ENCODE data around the gene CYP4F3.
"Not testable (repeated sequence)": the region's sequence is repeated elsewhere in the genome, so short reads cannot be mapped to it uniquely, and the experiment has no call there.

CYP4F3 gene

DNA sequence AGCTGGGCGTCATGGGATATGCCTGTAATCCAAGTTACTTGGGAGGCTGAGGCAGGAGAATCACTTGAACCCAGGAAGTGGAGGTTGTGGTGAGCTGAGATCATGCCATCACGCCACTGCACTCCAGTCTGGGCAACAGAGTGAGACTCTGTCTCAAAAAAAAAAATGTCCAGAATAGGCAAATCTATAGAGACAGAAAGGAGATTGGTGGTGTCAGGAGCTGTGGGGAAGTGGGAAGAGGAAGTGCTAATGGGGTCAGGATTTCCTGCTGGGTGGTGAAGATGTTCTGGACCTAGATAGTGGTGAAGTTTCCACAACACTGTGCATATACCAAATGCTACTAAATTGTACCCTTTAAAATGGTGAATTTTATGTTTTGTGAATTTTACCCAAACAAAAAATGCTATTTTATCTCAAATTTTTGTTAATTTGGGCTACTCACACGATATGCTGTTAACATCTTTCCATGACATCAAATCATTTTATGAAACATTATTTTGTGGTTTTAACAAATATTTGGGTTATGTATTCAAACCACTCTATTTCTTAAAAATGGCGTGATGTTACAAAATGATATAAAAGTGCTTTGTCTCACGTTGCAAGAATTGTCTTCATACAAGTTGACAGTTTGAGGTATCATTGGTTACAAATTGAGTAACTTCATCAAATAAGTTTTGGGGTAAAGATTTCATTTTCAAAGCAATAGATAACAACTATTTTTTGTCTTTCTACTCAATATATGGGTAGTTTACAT is 7.4 kb upstream of the CYP4F3 start:
- no peak for DNase-seq

DNA sequence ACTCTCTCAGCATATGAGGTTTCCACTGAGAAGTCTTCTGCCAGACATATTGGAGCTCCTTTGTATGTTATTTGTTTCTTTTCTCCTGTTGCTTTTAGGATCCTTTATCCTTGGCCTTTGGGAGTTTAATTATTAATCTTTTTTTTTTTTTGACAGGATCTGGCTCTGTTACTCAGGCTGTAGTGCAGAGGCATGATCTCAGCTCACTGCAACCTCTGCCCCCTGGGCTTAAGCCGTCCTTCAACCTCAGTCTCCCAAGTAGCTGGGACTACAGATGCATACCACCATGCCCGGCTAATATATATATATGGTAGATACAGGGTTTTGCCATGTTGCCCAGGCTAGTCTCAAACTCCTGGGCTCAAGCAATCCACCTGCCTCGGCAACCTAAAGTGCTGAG is 6.6 kb upstream of the CYP4F3 start:
- DNase-seq, result no peak

DNA sequence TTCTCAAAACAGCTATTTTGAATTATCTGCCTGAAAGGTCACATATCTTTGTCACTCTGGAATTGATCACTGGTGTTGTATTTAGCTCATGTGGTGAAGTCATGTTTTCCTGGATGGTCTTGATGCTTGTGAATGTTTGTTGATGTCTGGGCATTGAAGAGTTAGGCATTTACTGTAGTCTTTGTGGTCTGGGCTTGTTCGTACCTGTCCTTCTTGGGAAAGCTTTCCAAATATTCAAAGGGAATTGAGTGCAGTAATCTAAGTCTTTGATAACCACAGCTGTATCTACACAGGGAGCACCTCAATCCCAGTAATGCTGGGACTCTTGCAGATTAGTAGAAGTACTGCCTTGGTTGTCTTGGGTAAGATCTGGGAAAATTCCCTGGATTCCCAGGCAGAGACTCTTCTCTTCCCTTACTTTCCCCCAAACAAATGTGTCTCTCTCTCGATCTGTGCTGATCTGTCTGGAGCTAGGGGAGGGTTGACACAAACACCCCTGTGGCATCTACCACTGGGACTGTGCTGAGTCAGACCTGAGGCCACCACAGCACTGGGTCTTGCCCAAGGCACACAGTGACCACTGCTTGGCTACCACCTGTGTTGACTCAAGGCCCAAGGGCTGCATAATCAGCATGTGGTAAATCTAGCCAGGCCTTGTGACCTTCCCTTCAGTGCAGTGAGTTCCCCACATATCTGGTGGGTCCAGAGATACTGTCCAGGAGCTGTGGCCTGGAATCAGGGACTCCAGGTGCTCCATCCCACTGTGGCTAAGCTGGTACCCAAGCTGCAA is 5.5 kb upstream of the CYP4F3 start:
- DNase-seq, result no peak

DNA sequence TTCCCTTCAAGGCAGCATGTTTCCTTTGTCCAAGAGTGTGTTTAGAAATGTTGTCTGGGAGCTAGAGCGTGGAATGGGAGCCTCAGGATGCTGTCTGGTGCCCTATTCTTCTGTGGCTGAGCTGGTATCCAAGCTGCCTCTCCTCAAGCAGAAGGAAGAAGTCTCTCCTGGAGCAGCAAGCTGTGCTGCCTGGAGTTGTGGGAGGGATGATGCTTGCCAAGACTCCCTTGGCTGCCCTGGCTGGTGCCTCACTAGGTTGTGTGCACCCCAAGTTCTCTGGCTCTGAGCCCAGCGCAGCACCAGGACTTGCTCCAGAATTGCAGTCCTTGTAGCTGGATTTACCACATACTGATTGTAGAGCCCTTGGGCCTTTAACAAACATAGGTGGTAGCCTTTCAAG is 4.7 kb upstream of the CYP4F3 start:
- DNase-seq, result no peak

DNA sequence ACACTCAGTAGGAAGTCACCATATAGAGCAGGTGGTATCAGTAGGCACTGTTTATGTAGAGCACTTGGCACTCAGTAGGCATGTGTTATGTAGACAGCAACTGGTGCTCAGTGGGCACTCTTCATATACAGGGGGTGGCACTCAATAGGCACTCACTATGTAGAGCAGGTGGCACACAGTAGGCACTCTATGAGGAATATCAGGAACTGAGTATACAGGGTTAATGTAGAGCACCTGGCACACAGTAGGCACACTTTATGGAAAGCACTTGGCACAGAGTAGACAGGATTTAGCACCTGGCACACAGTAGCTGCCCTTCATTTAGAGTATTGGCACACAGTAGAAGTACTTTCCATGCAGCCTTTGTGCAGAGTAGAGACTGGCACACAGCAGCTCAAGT is 1.1 kb upstream of the CYP4F3 start:
- DNase-seq, result no peak

DNA sequence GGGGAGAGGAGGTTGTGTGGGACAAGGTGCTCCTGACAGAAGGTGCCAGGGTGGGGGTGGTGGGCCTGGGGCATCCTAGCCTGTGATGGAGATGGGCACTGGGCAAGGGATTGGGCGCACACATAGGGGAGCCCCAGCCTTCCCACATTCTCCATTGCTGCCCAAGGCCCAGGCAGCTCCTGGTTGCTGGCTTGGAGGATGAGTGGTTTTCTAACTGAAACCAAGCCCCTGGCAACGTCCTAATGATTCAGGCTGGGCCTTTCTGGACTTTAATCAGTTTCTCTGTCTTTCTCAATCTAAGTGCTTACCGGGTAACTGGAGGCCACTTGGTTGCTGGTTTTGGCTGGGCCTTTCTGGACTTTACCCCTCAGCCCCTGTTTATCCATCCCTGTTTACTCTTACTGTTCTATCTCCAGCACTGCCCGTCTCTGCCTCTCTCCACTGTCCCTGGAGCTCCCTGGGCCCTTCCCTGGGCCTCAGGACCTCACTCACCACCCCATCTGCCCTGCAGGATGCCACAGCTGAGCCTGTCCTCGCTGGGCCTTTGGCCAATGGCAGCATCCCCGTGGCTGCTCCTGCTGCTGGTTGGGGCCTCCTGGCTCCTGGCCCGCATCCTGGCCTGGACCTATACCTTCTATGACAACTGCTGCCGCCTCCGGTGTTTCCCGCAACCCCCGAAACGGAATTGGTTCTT is 354 bp downstream of the CYP4F3 start:
- no peak for DNase-seq

DNA sequence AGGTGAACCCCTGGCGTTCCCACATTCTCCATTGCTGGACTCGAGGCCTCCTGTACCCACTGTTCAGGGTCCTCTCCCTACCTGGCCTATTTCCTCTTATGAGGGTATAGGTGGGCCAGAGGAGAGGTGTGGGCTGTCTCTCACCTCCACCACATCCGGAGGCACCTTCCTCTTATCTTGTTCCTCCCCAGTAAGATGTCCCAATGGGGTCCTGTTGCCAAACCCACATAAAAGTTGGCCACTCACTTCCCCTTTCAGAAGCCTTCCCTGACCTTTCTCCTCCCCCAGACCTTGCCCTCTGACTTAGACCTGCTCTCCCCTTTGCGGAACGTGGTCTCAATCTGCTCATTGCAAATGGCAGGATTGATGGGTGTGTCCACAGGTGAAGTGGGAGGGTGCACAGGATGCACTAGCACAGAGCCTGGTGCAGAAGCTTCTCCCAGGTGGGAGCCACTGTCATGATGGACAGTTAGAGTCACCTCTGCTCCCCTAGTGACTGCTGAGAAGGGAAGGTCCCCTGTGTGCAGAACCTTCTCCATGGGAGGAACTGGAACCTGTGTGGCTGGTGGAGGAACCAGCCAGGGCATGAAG is 1.3 kb downstream of the CYP4F3 start:
- DNase-seq, result no peak

DNA sequence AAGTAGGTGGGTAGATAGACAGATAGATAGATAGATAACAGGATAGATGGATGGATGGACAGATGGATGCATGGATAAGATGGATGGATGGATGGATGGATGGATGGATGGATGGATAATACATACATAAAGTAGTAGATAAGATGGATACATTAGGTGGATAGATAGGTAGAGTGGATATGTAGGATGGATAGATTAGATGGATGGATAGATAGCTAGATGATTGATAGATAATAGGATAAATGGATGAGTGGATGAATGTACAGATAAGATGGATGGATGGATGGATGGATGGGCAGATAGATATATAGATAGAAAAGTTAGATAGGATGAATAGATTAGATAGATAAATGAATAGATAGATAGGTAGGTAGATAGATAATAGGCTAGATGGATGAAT is 2.1 kb downstream of the CYP4F3 start:
- no peak for DNase-seq

DNA sequence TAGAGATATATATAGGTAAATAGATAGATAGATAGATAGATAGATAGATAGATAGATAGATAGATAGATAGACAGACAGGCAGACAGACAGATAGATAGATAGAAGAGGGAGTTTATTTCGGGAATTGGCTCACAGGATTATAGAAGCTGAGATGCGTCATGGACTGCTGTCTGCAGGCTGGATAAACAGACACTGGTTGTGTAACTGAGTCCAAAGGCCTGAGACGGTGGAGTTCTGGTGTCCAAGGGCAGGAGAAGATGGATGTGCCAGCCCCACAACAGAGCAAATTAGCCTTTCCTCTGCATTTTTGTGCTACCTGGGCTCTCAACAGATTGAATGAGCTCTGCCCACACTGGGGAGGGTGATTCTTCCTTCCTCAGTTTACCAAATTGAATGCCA is 2.7 kb downstream of the CYP4F3 start:
- DNase-seq, result no peak

DNA sequence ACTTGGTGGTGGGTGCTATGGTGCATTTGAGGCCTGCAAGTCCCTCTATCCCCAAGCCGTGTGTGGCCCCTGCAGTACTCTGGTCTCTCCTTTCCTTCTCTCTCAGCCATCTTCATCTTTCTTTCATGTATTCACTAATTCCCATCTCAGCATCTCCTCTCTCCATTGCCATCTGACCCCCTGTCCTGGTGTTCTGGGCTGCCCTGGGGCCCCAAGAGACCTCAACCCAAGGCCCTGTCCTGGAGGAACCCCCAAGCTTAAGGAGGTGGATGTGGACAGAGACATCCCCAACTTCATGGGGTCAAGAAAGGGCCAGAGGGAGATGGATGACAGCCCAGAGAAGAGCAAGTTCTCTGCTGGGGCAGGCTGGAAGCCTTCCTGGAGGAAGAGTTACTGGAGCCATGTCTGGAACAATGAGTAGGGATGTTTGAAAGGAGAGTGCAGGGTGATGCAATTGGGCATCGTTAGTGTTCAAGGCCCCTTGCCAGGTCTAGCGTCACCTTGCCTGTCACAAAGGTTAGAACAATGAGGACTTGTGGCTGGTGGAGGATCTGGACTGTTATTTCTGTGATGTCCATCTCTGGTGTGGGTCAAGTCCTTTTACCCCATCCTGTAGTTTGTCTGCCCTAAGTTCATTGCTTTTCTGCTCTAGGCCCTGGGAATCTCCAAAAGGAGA is 3.5 kb downstream of the CYP4F3 start:
- DNase-seq, result no peak

DNA sequence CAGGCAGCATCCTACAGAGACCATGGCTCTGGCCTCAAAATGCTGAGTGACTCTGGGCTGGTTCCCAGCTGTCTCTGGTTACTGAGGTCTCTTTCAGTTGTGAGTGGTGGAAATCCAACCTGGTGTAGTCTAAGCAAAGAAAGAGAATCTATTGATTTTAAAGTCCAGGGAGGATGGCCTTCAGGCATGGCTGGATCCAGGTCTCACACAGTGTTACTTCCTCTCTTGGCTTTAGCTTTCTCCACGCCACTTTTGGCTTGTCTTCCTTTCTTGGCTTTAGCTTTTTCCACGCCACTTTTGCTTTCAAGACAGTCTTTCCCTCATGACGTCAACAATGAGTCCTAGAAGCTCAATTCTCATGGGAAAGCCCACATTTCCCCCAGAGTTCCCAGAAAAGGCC is 4.1 kb downstream of the CYP4F3 start:
- no peak for DNase-seq

DNA sequence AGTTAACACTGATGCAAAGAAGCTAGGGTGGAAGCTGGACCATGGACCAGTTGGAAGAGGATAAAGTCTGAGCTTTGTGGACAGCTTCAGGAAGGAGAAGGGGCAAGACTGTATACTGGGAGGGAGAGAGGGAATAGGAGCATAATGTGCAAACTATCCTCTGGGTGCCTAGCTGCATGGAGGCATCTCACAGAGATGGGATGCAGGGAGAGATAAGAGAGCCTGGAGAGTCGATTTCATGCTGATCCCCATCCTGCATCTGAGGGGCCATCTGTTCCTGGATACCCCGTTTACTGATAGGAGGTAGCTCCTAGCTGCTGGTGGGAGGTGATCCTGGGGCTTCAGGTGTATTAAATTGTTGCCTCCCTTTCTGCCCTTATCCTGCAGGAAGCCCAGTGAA is 8.8 kb downstream of the CYP4F3 start:
- DNase-seq, result no peak

DNA sequence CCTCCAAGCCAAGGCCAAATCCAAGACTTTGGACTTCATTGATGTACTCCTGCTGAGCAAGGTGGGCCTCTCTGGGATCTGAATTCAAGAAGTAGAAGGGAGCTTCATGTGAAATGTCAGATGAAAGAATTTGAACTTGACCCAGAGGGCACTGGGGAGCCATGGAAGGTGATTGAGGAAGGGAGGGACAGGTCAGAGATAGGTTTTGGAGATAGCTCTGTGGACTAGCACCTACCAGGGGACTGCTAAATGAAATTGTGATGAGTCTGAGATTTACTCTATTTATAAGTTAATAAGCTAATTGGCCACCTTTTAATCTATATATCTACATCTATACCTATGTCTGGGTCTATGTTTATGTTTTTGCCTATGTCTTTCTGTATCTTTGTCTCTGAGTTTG is 9.4 kb downstream of the CYP4F3 start:
- DNase-seq, result not testable (repeated sequence)

DNA sequence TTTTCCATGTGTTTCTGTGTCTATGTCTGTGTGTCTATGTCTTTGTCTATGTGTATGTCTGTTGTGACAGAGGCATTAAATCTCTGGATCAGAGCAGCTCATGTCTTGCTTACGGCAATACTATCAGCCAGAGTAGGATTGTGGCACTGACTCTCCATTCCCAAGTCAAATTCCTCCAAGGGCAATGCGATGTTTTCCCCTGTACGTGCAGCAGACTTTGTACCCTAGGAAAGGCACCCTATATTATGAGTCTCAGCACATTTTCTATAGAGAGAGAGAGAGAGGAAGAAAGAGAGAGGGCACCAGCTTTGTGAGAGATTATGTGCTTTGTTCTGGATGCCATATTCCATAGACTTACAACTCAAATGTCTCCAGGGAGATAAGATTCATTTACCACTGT is 11.1 kb downstream of the CYP4F3 start:
- DNase-seq, result no peak

DNA sequence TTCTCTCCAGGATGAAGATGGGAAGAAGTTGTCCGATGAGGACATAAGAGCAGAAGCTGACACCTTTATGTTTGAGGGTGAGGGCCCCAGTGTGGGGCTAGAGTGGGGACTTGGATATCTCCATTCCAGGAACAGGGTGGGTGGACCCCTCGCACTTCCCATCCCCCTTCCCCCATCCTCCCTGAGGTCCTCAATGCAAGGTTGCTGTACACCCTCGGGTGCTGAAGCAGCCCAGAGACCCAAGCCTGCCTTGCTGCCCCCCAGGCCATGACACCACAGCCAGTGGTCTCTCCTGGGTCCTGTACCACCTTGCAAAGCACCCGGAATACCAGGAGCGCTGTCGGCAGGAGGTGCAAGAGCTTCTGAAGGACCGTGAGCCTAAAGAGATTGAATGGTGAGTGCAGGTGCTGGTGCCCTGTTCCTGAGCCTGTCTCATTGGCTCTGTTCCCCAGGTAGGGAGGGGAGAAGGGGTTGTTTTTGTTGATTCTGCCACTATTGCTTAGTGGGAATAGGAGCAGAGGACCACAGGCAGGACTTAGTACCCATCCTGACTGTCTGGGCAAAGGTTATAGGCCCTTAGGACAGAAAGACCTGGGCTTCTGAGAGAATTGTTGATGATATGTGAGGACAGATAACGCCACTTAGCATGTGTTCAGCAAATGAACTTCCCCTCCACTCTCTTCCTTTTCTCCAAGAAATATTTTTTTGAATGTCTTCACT is 12.0 kb downstream of the CYP4F3 start:
- no peak for DNase-seq

DNA sequence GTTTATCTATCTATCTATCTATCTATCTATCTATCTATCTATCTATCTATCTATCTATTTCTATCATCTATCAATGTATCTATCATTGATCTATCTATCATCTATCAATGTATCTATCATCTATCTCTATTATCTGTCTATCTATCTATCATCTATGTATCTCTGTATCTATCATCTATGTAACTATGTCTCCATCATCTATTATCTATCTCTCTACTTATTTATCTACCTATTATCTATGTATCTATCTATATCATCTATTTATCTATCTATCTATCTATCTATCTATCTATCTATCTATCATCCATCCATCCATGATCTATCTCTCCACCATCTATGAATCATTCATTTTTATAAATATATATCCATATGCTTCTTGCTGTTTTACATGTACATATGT is 15.8 kb downstream of the CYP4F3 start:
- DNase-seq, result no peak

DNA sequence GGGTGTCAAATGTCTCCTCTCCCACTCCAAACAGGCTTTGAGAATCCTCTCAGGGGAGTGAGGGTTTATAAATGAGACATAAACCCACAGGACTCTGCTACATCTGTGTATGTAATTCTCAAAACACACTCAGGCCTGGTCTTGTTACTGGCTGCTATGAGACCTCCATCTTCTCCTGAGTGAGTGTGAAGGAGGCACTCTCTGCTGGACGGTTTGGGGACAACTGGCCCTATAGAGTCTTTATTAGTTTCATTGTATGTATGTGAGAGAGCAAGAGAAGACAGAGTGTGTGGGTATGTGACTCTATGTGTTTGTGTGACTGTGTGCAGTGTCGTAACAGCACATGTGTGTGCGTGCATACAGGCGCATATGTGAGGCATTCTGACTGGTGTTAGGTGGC is 22.6 kb downstream of the CYP4F3 start:
- DNase-seq, result no peak

DNA sequence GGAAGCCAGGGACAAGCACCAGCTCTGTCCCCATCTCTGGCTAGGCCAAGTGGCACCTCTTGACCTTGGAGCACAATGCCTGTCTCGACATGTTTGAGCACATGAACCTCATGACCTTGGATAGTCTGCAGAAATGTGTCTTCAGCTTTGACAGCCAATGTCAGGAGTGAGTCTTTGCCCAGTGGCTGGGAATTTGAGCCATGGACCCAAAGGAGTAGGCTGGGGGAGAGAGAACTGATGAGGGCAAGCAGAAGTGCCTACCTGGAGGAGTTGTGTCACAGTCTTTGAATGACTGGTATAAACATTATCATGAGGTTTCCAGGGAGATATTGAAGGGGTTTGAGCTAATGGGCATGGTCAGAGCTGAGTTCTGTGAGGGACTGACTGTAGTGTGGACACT is 25.5 kb downstream of the CYP4F3 start:
- DNase-seq, result no peak

DNA sequence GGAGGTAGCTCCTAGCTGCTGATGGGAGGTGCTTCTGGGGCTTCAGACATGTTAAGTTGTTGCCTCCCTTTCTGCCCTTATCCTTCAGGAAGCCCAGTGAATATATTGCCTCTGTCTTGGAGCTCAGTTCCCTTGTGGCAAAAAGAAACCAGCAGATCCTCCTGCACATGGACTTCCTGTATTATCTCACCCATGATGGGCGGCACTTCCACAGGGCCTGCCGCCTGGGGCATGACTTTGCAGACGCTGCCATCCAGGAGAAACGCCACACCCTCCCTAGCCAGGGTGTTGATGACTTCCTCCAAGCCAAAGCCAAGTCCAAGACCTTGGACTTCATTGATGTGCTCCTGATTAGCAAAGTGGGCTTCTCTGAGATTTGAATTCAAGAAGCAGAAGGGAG is 26.2 kb downstream of the CYP4F3 start:
- DNase-seq, result no peak

DNA sequence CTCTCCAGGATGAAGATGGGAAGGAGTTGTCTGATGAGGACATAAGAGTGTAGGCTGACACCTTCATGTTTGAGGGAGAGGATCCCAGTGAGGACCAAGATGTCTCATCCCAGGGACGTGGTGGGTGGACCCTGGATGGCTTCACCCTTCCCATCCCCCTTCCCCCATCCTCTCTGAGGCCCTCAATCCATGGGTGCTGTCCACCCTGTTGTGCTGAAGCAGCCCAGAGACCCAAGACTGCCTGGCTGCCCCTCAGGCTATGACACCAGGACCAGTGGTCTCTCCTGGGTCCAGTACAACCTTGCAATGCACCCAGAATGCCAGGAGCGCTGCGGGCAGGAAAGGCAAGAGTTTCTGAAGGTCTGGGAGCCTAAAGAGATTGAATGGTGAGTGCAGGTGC is 28.7 kb downstream of the CYP4F3 start:
- no peak for DNase-seq

DNA sequence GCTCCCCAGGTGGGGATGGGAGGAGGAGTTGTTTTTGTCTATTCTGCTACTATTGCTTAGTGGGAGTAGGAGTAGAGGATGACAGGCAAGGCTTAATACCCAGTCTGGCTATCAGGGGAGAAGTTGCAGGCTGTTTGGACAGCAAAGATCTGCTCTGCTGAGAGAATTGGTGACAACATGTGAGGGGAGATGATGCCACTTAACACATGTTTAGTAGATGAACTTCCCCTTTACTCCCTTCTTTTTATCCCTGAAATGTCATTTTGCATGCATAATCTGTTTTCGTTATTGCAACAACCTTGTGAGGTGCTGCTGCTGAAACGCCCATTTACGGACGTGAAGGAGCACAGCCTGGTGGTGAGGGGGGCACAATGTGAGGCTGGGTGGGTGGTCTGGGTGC is 29.2 kb downstream of the CYP4F3 start:
- DNase-seq, result no peak

DNA sequence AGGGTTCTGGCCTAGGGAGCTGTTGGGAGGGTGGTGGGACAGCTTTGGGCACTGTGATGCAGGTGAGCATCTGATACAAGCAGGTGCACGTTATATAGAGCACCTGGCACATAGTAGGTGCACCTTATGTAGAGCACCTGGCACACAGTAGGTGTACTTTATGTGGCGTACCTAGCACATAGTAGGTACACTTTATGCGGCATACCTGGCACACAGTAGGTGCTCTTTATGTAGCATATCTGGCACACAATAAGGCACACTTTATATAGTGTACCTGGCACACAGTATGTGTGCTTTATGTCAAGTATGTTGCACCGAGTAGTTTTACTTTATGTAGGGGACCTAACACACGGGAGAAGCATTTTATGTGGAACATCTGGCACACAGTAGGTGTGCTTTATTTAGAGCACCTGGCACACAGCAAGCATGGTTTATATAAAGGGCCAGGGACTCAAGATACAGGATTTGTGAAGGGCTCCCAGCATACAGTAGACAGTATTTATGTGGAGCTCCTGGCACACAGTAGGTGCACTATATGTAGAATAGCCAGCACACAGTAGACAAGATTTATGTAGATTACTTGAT is 30.6 kb downstream of the CYP4F3 start:
- no peak for DNase-seq

Measured in NCI-H226 (cell line).